Panc1 (cell line): Measurements from ENCODE around the gene PRKCA. TPM values are rescaled to one million over a fixed set of nuclear protein-coding genes. Genes with fewer than 3 reads are reported as not detected.

Experiments used
- ATAC-seq: fragments of 200-7000 bp; cut with Tn5 transposase; 2 replicates; pipeline ENCODE4 v1.9.1; 2020; ENCODE audit warnings: mild to moderate bottlenecking, moderate library complexity
- BruUV-seq: library from RNA; stranded (reverse); fragments of 400-500 nt; replicated peaks from 2 replicates; lab custom pipeline; 2021; lab: Mats Ljungman, UMichigan
- CTCF ChIA-PET: fragments of 300-600 bp; sonication (Branson Sonifier 250); formaldehyde crosslinking; loops from one replicate; lab custom pipeline; 2022; ENCODE audit warnings: antibody characterized with exemption; lab: Charles Lee
- POLR2A ChIA-PET: fragments of 300-600 bp; sonication (Branson Sonifier 250); formaldehyde crosslinking; loops from one replicate; lab custom pipeline; 2022; ENCODE audit warnings: antibody characterized with exemption; lab: Charles Lee
- DNase-seq: peaks from one replicate; pipeline ENCODE4 v3.0.0-alpha.2; 2010; ENCODE audit warnings: low read depth, low spot score
- H3K27ac ChIP-seq: 2 replicates; pipeline ENCODE4 v1.5.1; 2011; ENCODE audit warnings: mild to moderate bottlenecking, low read length, inconsistent platforms
- H3K27me3 ChIP-seq: fragments of 200-500 bp; sonication (Bioruptor generic); 2 replicates; pipeline ENCODE4 v1.6.0; 2014; ENCODE audit warnings: low read length, inconsistent platforms; ENCODE audit not compliant: control insufficient read depth, insufficient read depth
- H3K36me3 ChIP-seq: fragments of 200-500 bp; sonication (Bioruptor generic); 2 replicates; pipeline ENCODE4 v1.5.1; 2014; ENCODE audit warnings: inconsistent platforms, mild to moderate bottlenecking, low read length, moderate library complexity; ENCODE audit not compliant: control insufficient read depth, insufficient read depth
- H3K4me1 ChIP-seq: 2 replicates; pipeline ENCODE4 v1.5.1; 2011; ENCODE audit warnings: inconsistent platforms, mild to moderate bottlenecking, low read length, moderate library complexity; ENCODE audit not compliant: control insufficient read depth, insufficient read depth
- H3K4me3 ChIP-seq, 2 experiments: 2 replicates each; pipeline ENCODE4 v1.5.1; 2011 to 2012; ENCODE audit warnings: low read depth in 2 of 2, low read length in 2 of 2, mild to moderate bottlenecking in 2 of 2, inconsistent platforms in 1 of 2, moderate library complexity in 1 of 2
- H3K9me3 ChIP-seq: fragments of 200-500 bp; sonication (Bioruptor generic); 2 replicates; pipeline ENCODE4 v1.5.1; 2014; ENCODE audit warnings: low read depth, mild to moderate bottlenecking, inconsistent platforms, low read length, moderate library complexity; ENCODE audit not compliant: control insufficient read depth, insufficient read depth
- POLR2AphosphoS5 ChIP-seq: IDR thresholded peaks from 2 replicates; pipeline ENCODE4 v1.6.1; 2012; ENCODE audit warnings: mild to moderate bottlenecking, low read depth, low read length, moderate library complexity
- SIN3A ChIP-seq: IDR thresholded peaks from 2 replicates; pipeline ENCODE4 v1.6.1; 2012; ENCODE audit warnings: low read depth, mild to moderate bottlenecking, low read length, moderate library complexity, borderline replicate concordance; ENCODE audit not compliant: insufficient read depth
- TCF7L2 ChIP-seq: IDR thresholded peaks from 2 replicates; pipeline ENCODE4 v1.6.1; 2011; ENCODE audit warnings: mild to moderate bottlenecking, low read depth, low read length, inconsistent platforms
- in situ Hi-C: cut with HindIII; loops from 2 replicates; pipeline ENCODE4 v1.10.0; 2016; ENCODE audit warnings: low sequenced_read_pairs, low pct_unique_long_range_greater_than_20kb
- intact Hi-C: fragments of 100-400 bp; cut with micrococcal nuclease; formaldehyde crosslinking; loops from one replicate; pipeline ENCODE4 v1.10.0; 2022; ENCODE audit not compliant: unreplicated experiment
- total RNA-seq: library from RNA; stranded (reverse); gene quantifications from one replicate; pipeline ENCODE4 v1.2.1, GENCODE V29; 2021; ENCODE audit not compliant: unreplicated experiment
- TF ChIP-seq, protein P1 (sequence below): fragments of 450-650 bp; IDR thresholded peaks from 2 replicates; pipeline ENCODE4 v1.5.1; 2017; ENCODE audit warnings: mild to moderate bottlenecking
- TF ChIP-seq, protein P2 (sequence below), 2 experiments: IDR thresholded peaks; 2 replicates each; pipeline ENCODE4 v1.6.1; 2011 to 2012; ENCODE audit warnings: low read depth in 2 of 2, control low read depth in 1 of 2, low read length in 1 of 2, mild to moderate bottlenecking in 1 of 2, moderate library complexity in 1 of 2; ENCODE audit not compliant: insufficient read depth in 1 of 2

Gene PRKCA
- total RNA-seq, 1 experiment from 2014 or later, result 53.0 TPM

DNA sequence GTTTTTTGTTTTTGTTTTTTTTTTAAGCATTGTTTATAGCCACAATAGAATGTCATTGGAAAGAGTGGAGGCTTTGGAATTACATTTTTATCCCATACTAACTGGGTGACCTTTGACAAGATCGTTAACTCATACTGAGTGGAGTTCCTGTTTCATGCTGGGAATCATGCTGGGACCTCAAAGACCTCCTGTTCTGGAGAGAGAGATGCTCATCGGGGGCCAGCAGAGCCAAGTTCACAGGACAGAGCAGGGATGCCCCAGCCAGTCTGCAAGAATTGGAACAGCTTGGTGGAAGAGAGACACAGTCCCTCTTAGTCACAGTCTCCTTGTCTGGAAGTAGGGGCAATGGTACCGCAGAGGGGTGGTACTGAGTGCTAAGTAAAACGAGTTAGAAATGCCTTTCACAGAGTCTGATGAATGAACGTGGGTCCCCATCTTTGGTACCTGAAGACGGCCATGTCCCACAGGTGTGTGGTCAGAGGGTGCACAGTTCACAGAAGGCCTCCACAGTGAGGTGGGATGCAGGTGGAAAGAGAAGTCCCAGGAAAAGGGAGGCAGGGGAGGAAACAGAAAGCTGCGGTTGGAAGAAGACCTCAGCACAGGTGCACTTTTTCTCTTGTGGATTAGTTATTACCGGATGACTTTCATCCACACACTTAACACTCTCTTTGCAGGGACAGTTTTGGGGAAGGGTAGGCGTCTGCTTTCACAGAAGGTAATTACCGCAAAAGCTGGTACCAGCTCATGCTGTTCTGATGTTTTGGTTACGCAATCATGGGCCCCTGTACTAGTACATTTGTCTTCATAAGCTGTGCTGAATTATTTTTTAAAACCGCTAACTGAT, 147.8 kb downstream of the PRKCA start:
- H3K27me3 ChIP-seq, result no peaks in the 10 kb centered on the region
- no peak overlapping the region; the same call in 1 of the 2 replicates for H3K27ac ChIP-seq
- intact Hi-C loops (no loop called here), in situ Hi-C loops (no loop called here)
- TF ChIP-seq SIN3A, result no peak
- no peak for TF ChIP-seq TCF7L2
- TF ChIP-seq, protein P1, sequence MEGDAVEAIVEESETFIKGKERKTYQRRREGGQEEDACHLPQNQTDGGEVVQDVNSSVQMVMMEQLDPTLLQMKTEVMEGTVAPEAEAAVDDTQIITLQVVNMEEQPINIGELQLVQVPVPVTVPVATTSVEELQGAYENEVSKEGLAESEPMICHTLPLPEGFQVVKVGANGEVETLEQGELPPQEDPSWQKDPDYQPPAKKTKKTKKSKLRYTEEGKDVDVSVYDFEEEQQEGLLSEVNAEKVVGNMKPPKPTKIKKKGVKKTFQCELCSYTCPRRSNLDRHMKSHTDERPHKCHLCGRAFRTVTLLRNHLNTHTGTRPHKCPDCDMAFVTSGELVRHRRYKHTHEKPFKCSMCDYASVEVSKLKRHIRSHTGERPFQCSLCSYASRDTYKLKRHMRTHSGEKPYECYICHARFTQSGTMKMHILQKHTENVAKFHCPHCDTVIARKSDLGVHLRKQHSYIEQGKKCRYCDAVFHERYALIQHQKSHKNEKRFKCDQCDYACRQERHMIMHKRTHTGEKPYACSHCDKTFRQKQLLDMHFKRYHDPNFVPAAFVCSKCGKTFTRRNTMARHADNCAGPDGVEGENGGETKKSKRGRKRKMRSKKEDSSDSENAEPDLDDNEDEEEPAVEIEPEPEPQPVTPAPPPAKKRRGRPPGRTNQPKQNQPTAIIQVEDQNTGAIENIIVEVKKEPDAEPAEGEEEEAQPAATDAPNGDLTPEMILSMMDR, result no peak
- no peak for TF ChIP-seq POLR2AphosphoS5
- TF ChIP-seq, protein P2, sequence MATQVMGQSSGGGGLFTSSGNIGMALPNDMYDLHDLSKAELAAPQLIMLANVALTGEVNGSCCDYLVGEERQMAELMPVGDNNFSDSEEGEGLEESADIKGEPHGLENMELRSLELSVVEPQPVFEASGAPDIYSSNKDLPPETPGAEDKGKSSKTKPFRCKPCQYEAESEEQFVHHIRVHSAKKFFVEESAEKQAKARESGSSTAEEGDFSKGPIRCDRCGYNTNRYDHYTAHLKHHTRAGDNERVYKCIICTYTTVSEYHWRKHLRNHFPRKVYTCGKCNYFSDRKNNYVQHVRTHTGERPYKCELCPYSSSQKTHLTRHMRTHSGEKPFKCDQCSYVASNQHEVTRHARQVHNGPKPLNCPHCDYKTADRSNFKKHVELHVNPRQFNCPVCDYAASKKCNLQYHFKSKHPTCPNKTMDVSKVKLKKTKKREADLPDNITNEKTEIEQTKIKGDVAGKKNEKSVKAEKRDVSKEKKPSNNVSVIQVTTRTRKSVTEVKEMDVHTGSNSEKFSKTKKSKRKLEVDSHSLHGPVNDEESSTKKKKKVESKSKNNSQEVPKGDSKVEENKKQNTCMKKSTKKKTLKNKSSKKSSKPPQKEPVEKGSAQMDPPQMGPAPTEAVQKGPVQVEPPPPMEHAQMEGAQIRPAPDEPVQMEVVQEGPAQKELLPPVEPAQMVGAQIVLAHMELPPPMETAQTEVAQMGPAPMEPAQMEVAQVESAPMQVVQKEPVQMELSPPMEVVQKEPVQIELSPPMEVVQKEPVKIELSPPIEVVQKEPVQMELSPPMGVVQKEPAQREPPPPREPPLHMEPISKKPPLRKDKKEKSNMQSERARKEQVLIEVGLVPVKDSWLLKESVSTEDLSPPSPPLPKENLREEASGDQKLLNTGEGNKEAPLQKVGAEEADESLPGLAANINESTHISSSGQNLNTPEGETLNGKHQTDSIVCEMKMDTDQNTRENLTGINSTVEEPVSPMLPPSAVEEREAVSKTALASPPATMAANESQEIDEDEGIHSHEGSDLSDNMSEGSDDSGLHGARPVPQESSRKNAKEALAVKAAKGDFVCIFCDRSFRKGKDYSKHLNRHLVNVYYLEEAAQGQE (IDR thresholded peaks at IDR 0.05; ENCODE audit: insufficient read depth in 1 of 2, low read depth in 2 of 2, low read length in 1 of 2), result no peak
- H3K36me3 ChIP-seq, result no peaks in the 10 kb centered on the region
- CTCF ChIA-PET, result no interaction called here
- peaks cover 28% of the 10 kb centered on the region for H3K4me1 ChIP-seq
- POLR2A ChIA-PET, result no interaction called here
- no TSS peak for BruUV-seq
- ATAC-seq, result no peak
- H3K9me3 ChIP-seq, result no peaks in the 10 kb centered on the region
- DNase-seq, result no peak
- no peak overlapping the region for H3K4me3 ChIP-seq

DNA sequence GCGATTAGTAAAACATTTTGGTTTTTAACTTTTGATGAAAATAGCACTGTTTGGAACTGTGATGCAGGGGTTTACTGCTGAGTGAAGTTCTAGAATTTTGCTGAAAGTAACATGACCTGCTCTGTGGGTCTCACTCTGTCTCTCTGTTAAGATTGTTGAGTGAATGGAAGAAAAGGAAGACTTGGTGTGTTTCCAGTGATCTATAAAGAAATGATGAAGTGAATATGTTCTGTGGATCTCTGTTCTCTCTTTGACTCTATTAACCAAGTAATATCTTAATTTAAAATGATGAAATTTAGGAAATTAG, 148.4 kb downstream of the PRKCA start:
- TF ChIP-seq POLR2AphosphoS5, result no peak
- no peak for TF ChIP-seq TCF7L2
- TF ChIP-seq, protein P1, result no peak
- TF ChIP-seq SIN3A, result no peak
- TF ChIP-seq, protein P2 (IDR thresholded peaks at IDR 0.05; ENCODE audit: insufficient read depth in 1 of 2, low read depth in 2 of 2, low read length in 1 of 2), result no peak
- in situ Hi-C loops (no loop called here), intact Hi-C loops (no loop called here)
- DNase-seq, result no peak
- Histone ChIP-seq H3K36me3 (no peaks in the 10 kb centered on the region), H3K27me3 (no peaks in the 10 kb centered on the region), H3K4me3 (no peak overlapping the region), H3K4me1 (peaks cover 28% of the 10 kb centered on the region), H3K27ac (no peak overlapping the region), H3K9me3 (no peaks in the 10 kb centered on the region)
- ATAC-seq, result no peak
- POLR2A ChIA-PET, result no interaction called here
- BruUV-seq, result no TSS peak
- CTCF ChIA-PET, result no interaction called here
